B cell (primary cell): ENCODE data around the gene TOMM34.

Experiments
- CTCF ChIP-seq: fragments of 200-600 bp; IDR thresholded peaks from one replicate; pipeline ENCODE4 v1.8.0; 2022; ENCODE audit warnings: antibody characterized with exemption, mild to moderate bottlenecking
- EZH2 ChIP-seq: IDR thresholded peaks from 2 replicates; pipeline ENCODE4 v1.6.1; 2012; ENCODE audit warnings: borderline replicate concordance, low read depth, mild to moderate bottlenecking, moderate library complexity, low read length; ENCODE audit not compliant: insufficient read depth, poor library complexity, severe bottlenecking

GRCh38 chr20:44966030-44966961, 6.1 kb upstream of the TOMM34 start, which contains the start of gene STK4:
- TF ChIP-seq CTCF: peak; percentile 68
- no peak for TF ChIP-seq EZH2
